Ascending aorta (tissue), 2 donors: ENCODE results near the gene CLDN6. TPM values are rescaled to one million over a fixed set of nuclear protein-coding genes. Genes with fewer than 3 reads are reported as not detected.

Source experiments
- DNase-seq, 2 donors: peaks; one replicate each; pipeline ENCODE4 v3.0.0-alpha.2; 2019; ENCODE audit warnings: low spot score in 2 of 2
- H3K27ac ChIP-seq, 2 donors: fragments of 200-600 bp; sonication (generic); one replicate each; pipeline ENCODE4 v1.5.1; 2016 to 2017; ENCODE audit warnings: mild to moderate bottlenecking in 1 of 2
- H3K27me3 ChIP-seq: fragments of 200-600 bp; sonication (generic); one replicate; pipeline ENCODE4 v1.5.1; 2017
- H3K36me3 ChIP-seq, 2 donors: fragments of 200-600 bp; sonication (generic); one replicate each; pipeline ENCODE4 v1.5.1; 2016
- H3K4me1 ChIP-seq, 2 donors: fragments of 200-600 bp; sonication (generic); one replicate each; pipeline ENCODE4 v1.5.1; 2016 to 2017; ENCODE audit warnings: mild to moderate bottlenecking in 1 of 2
- H3K4me3 ChIP-seq, 2 donors: fragments of 200-600 bp; sonication (generic); one replicate each; pipeline ENCODE4 v1.5.1; 2016 to 2017; ENCODE audit warnings: mild to moderate bottlenecking in 1 of 2
- H3K9me3 ChIP-seq, 2 donors: fragments of 200-600 bp; sonication (generic); one replicate each; pipeline ENCODE4 v1.5.1; 2016
- CTCF ChIP-seq, 3 experiments: fragments of 200-600 bp in 2 of 3; fragments of 450-650 bp in 1 of 3; sonication (generic) in 2 of 3; IDR thresholded peaks; one replicate each; pipeline ENCODE4 v1.5.1; 2016 to 2019; ENCODE audit warnings: antibody characterized with exemption in 3 of 3, mild to moderate bottlenecking in 1 of 3, moderate library complexity in 1 of 3
- intact Hi-C: fragments of 100-400 bp; cut with DNase I; formaldehyde crosslinking; loops from one replicate; pipeline ENCODE4 v1.15.1; 2023
- total RNA-seq: library from RNA; depleted of rRNA; stranded (reverse); fragments of >200 nt; gene quantifications from one replicate; pipeline ENCODE4 v1.1.0, GENCODE V29; 2016

Gene CLDN6
- total RNA-seq, 1 donor from 2014 or later, result not detected

DNA sequence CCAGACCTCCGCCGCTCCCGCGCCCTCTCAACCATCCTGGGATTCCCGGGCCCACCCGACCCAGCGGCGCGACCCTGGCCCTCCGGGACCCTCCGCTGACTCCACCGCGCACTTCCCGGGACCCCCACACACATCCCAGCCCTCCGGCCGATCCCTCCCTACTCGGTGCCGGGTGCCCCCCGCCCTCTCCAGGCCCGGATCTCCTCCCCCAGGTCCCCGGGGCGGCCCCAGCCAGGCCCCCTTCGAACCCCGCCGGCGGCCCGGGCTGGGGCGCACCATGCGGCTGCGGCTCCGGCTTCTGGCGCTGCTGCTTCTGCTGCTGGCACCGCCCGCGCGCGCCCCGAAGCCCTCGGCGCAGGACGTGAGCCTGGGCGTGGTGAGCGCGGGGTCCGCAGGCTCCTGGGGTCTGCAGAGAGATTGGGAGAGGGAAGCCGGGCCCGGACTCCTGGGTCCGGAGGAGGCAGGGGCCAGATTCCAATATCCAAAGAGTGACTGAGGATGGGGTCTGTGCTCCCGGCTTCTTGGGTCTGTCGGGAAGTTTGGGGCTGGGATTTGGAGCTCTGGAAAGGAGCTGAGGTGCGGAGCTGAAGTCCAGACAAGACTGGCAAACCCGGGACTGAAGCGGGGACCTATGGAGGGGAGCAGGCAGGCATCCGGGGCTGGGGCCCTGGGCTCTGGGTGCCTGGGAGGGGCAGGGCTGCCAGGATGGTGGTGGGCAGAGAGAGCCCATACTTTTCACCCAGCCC is 28.8 kb upstream of the CLDN6 start:
- Histone ChIP-seq H3K9me3 (no peaks in the 10 kb centered on the region), H3K4me1 (peaks cover 16 to 17% of the 10 kb centered on the region in 2 donors), H3K36me3 (no peaks in the 10 kb centered on the region), H3K27me3 (peaks cover 38% of the 10 kb centered on the region), H3K4me3 (peak overlapping the region; percentile 47 to 68), H3K27ac (no peak overlapping the region)
- intact Hi-C loops, result no loop called here
- no peak for TF ChIP-seq CTCF (IDR thresholded peaks at IDR 0.05)
- no peak for DNase-seq

DNA sequence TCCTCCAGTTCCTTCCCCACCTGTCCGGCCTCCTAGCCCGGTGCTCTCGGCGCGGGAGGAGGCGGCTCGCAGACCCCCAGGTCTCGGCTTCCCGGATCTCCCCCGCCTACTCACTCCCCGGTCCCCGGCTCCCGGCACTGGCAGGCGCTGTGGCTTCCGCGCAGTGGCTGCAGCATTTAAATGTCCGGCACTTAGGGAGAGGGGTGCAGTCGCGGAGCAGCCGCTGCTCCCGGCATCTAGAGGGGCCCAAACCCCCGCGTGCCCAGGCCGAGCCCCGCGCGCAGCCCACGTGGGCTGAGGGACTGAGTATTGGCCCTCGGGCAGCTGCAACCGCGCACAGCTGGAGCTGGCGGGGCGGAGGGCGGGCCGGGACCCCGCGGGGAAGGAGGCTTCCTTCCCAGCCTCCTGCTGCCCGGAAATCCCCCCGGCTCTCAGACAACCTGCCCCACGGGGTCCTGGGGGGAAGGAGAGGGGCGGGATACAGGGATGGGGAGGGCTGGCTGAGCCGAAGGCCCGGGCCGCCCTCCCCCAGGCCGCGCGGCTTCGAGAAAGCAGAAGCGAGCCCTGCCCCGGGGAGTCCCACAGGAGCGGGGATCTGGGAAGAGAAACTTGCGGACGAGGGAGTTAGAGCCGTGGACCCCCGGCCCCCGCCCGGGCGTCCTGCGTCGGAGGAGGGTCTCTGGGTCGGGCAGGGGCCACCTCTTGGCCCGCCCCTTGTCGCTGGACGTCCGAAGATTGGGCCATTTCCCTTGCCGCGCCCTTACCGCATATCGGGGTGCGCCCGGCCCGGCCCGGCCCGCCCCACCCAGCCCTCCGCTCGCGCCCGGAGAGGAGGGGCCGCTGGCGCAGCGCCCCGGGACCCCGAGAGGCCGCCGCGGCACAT is 28.0 kb upstream of the CLDN6 start, which contains the start of gene MMP25:
Gene MMP25, plus strand, starts transcription at position 804 of the 883 bp plus-strand sequence. CDS start 357 bp downstream, outside the sequence.
- Histone ChIP-seq H3K4me1 (peaks cover 16 to 17% of the 10 kb centered on the region in 2 donors), H3K9me3 (no peaks in the 10 kb centered on the region), H3K4me3 (peak within 1 kb of the TSS; percentile 47 to 68), H3K36me3 (no peaks in the 10 kb centered on the region), H3K27me3 (peaks cover 38% of the 10 kb centered on the region), H3K27ac (no peak within 1 kb of the TSS)
- TF ChIP-seq CTCF (IDR thresholded peaks at IDR 0.05), result no peak
- DNase-seq, result no peak
- intact Hi-C loops, result no loop called here

- intact Hi-C loops, result no loop called here
- H3K36me3 ChIP-seq, result no peaks in the 10 kb centered on the region
- DNase-seq, result no peak
- no peaks in the 10 kb centered on the region for H3K9me3 ChIP-seq
- H3K4me3 ChIP-seq, result no peak overlapping the region
- no peak overlapping the region for H3K27ac ChIP-seq
- no peak for TF ChIP-seq CTCF (IDR thresholded peaks at IDR 0.05)
- peaks cover 16 to 17% of the 10 kb centered on the region in 2 donors for H3K4me1 ChIP-seq
- H3K27me3 ChIP-seq, result peaks cover 38% of the 10 kb centered on the region
These were observed 26.7 kb upstream of the CLDN6 start for GRCh38 chr16:3044708-3045107.

DNA sequence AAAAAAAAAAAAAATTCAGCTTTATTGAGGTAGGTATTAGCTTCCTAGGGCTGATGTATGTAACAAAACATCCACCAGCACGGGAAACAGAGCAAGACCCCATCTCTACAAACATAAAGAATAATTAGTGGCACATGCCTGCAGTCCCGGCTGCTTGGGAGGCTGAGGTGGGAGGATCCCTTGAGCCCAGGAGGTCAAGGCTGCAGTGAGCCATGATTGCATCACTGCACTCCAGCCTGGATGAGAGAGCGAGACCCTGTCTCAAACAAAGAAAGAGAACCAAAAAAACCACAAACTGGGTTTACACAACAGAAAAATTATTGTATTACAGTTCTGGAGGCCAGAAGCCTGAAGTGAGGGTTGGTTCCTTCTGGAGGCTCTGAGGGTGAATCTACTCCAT is 24.4 kb upstream of the CLDN6 start:
- H3K36me3 ChIP-seq, result no peaks in the 10 kb centered on the region
- H3K9me3 ChIP-seq, result no peaks in the 10 kb centered on the region
- no peak for DNase-seq
- H3K4me1 ChIP-seq, result peaks cover 16 to 17% of the 10 kb centered on the region in 2 donors
- no peak for TF ChIP-seq CTCF (IDR thresholded peaks at IDR 0.05)
- no peak overlapping the region for H3K4me3 ChIP-seq
- intact Hi-C loops, result no loop called here
- H3K27me3 ChIP-seq, result peaks cover 42% of the 10 kb centered on the region
- H3K27ac ChIP-seq, result no peak overlapping the region

- Histone ChIP-seq H3K36me3 (no peaks in the 10 kb centered on the region), H3K4me3 (no peak overlapping the region), H3K4me1 (no peaks in the 10 kb centered on the region), H3K27ac (no peak overlapping the region), H3K9me3 (no peaks in the 10 kb centered on the region), H3K27me3 (peaks cover 32% of the 10 kb centered on the region)
- DNase-seq, result no peak
- intact Hi-C loops, result no loop called here
- TF ChIP-seq CTCF (IDR thresholded peaks at IDR 0.05), result no peak
These were observed 20.9 kb upstream of the CLDN6 start for GRCh38 chr16:3038896-3039295.
